Stimulated activated CD8-positive, alpha-beta memory T cell treated with anti-CD3 and anti-CD28 coated beads, Interleukin-4, amount 100 ng/mL, for 24 hours (primary cell): ENCODE results near the gene NBL1.

Experiments used
- DNase-seq: peaks from one replicate; pipeline ENCODE4 v3.0.0-alpha.2; 2020; ENCODE audit warnings: low read depth

NBL1 gene, protein sequence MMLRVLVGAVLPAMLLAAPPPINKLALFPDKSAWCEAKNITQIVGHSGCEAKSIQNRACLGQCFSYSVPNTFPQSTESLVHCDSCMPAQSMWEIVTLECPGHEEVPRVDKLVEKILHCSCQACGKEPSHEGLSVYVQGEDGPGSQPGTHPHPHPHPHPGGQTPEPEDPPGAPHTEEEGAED

DNA sequence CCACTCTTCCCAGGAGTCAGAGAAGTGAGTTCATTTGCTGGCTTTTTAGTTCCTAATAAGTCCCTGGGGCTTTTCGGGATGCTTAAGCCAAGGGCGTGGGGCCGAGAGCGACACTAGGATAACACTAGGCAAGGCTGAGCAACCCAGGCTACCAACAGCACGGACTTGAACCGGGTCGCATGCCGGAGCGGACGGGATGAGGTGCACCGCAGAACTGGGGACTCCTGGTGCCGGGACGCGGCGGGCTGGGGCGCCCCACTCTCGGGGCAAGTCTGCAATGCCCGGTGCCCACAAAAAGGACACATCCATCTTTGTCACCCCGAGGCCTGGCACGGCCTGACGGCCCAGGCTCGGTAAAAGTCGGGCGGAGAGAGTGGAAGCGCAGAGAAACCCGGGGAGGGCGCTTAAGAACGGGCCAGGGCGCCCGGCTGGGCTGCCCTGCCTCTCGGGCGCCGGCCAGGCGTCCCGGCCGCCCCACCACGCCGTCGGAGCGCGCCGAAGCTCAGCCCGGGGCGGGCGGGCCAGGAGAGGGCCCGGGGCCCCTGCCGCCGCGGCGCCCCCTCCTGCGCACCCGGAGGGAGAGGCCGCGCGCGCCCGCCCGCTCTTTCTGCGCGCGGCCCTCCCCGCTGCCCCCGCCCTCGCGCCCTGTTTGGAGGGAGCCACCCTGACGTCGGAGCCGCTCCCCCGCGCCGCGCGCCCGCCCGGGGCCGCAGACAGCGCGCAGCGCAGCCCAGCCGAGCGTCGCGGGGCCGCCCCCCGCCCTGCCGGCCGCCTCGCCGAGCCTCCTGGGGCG lies at the start of gene NBL1:
Gene NBL1, plus strand, starts transcription at position 710 of the 793 bp plus-strand sequence. CDS start 10,720 bp downstream, outside the sequence.
- peak; percentile 64 for DNase-seq

DNA sequence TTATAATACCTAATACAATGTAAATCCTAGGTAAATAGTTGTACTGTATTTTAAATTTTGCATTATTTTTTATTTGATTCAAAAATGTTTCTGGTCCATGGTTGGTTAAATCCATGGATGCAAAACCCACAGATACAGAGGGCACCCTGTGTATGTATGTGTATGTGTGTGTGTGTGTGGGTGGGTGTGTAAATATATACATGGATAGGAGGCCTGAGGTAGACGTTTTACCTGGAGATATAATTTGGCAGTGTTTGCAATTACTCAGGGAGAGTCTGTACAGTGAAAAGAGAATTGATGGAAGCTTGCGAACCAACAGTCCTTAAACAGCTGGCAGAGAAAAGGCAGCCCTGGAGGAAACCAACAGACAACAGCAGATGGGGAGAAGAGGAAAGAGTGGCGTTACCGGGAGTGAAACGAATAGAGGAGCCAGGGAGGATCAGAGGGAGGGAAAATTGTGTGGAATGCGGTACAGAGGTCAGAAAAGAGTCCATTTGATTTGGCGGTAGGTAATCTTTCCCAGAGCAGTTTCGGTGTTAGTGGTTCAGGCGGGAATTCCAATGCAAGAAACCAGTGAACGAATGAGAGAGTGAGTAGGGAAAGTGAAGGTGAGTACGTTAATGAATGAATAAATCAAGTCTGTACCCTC lies 47.9 kb upstream of the NBL1 start:
- DNase-seq = peak; percentile 1

DNA sequence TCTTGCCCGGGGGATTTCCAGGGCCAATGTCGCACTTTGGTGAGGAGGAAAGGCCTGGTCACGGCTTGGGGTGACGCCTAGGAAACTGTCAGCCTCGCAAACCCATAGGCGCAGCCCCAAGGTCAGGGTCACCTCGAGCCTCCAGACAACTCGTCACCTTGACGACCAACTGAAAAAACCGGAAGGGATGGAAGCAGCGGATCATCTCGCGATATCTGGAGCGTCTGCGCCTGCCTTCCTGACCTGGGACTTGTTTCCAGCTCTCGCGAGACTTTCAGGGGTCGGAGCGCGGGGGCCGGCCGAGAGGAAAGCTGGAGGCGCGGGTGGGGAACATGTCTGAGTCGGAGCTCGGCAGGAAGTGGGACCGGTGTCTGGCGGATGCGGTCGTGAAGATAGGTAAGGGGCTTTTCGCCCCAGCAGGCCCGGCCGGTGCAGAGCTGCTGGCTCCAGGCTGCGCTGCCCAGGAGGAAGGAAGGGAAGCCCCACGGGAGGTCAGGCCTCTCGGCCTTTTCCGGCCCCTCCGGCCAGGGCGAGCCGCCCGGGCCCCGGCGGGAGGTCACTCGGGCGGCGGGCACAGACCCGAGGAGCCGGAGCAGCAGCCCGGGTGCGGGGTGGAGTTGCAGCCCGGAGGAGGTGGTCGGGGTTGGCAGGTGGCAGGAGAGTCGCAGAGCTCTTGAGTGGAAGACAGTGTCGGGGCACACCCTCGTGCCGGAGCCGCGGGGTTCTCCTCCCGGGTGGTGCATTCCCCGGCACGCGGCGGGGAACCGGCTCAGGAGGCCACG lies 47.2 kb upstream of the NBL1 start:
- DNase-seq = peak; percentile 94

DNA sequence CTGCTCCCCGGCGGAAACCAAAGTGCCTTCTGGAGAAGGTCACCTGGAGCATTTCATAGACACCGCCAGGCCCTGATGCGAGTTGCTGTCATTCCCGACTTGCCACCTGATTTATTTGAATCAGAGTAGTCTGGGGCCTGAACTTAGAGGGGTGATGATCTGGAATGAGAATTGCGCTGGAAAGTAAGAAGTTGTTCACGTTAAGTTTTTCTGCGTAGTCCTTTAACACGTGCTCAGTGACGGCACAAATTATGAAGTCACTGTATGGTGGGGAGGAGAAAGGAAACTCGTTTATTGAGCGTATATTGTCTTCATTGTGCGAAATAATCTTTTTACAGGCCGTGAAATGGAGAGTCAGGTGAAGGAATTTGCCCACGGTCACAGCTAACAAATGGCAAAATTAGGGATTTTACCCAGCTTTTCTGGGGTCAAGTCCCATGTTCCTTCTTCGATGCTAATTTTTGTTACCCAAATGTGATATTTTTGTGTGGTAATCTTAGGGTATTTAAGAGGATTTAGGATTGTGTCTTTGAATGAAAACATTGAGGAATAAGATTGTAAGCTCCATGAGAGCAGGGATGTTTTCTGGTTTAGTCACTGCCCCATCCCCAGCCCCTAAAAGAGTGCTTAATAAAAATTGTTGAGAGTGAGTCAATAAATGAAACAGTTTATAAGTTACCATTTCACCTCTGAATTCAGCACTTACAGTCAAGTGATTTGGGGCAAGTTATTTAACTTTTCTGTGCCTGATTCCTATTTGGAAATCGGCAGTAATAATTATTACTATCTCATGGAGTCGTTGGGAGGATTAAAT lies 46.4 kb upstream of the NBL1 start:
- no peak for DNase-seq

DNA sequence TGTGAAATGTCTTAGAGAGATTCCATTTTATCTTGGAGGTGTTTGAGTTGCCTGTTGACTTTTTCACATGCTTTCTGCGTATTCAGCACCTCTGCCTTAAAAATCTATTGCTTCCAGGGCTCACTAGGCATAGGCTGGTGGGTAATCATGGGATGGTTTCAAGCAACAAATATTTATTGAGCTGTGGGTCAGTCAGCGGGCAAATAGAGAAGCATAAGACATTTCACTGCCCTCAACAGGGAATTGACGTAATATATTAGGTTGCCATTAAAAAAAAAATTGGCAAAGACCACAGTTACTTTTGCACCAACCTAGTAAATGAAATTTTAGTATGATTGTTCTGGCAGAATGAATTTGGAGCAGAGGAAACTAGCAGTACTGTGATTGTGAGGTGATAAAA lies 44.3 kb upstream of the NBL1 start:
- DNase-seq = no peak

DNA sequence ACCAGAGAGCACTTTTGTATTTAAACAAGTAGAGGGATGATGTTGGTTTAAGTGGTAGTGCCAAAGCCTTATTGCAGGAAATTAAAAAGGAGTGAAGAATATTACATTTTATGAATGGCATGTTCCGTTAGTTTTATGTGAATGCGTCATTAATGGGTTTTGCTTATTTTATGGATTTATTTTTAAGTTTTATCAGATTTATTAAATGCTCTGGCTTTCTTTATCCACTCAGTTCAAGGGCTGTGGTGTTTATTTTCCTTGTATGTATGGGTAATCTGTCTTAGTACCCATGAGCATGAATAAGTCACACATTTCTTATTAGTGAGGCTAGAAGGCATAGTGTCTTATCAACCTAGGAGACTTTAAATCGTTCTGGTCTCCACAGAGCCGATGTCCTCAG lies 41.6 kb upstream of the NBL1 start:
- DNase-seq = no peak

DNA sequence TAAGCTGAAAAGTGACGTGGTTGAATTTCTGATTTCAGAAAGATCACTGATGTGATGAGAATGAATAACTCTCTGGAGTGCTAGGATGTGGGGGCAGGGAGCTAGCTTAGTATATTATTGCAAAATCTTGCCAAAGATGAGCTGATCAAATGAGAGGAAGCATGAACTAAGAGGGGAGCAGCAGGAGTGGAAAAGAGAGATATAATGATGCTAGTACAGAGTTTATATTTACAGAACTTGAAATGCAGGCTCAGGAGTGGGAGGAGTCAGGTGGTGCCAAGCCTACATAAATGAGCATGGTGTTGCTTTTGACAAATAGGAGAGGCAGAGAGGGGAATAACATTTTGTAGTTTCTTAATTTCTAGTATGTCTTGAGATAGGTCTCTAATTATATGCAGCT lies 38.1 kb upstream of the NBL1 start:
- DNase-seq = no peak

DNA sequence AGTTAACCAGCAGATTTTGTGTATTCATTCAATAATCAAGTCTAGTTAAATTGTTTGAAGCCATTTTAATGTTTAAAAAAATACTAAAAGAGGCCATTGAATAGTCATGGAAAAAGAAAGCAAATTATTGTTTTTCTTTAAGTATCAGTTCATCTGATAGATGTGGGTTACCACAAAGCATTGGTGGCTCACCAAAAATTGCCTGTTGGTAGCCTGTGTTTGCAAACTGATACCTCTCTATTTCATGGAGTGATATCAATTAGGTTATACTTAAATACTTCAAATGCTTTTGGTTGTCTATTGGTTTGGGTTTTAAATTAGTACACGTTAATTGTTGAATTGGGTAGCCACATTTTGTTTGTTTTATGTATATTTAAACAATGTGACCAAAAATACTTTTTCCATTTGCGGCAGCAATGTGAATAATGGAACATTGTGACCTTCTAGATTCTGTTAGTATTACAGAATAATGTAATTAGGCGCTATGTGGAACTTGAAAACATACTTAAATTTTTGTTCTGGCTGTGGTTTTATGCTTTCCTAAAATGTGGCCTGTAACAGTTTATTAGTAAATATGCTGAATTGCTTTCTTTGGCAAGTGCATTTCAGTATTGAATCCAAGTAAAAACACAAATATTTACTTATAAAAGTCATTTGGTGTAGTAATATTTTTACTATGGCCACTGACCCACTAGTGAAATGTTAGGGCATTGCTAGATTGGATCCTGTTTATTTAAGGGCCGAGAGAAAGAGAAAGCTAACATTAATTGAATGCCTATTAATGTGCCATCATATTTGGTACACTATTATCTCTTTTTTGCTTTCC lies 37.1 kb upstream of the NBL1 start:
- peak; percentile 15 for DNase-seq

DNA sequence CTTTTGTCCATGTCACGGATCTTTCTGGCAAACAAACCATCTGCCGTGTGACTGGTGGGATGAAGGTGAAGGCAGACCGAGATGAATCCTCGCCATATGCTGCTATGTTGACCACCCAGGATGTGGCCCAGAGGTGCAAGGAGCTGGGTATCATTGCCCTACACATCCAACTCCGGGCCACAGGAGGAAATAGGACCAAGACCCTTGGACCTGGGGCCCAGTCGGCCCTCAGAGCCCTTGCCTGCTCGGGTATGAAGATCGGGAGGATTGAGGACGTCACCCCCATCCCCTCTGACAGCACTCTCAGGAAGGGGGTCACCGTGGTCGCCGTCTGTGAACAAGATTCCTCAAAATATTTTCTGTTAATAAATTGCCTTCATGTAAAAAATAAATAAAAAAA lies 35.9 kb upstream of the NBL1 start:
- no peak for DNase-seq

DNA sequence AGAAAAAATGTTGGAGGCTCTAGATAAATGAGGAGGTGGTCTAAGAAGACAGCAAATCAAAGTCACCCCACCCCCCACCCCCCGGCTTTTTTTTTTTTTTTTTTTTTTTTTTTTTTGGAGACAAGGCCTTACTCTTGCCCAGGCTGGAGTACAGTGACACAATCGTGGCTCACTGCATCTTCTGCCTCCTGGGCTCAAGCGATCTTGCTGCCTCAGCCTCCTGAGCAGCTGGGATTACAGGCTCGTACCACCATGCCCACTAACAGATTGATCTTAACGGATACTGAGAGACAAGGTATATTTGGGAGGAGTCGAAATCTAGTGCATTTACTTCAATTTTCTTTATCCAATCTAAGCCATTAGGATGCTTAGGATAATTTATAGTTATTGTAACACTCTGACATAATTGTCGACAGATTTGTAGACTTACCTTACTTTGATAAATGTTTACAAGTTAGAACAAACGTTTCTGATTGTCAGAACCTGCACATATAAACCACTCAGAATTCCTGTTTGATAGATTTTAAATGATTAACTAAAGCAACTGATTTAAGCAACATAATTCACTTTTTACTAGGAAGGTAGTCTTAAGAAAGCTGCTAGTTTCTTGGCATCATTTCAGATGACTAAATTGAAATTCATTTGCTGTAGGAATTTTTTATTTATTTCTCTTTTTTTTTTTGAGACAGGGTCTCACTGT lies 33.7 kb upstream of the NBL1 start:
- no peak for DNase-seq

DNA sequence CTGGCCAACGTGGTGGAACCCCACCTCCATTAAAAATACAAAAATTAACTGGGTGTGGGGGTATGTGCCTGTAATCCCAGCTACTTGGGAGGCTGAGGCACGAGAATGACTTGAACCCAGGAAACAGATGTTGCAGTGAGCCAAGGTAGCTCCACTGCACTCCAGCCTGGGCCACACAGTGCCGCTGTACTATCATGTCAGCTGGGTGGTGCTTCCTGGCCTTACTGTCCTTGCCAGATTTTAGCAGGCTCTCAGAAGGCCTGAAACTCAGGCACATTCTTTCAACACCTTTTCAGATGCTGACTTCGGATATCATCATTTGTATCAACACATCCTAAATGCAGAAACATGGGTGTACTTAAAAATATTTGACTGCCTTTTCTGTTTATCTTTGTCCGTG lies 31.6 kb upstream of the NBL1 start:
- no peak for DNase-seq

DNA sequence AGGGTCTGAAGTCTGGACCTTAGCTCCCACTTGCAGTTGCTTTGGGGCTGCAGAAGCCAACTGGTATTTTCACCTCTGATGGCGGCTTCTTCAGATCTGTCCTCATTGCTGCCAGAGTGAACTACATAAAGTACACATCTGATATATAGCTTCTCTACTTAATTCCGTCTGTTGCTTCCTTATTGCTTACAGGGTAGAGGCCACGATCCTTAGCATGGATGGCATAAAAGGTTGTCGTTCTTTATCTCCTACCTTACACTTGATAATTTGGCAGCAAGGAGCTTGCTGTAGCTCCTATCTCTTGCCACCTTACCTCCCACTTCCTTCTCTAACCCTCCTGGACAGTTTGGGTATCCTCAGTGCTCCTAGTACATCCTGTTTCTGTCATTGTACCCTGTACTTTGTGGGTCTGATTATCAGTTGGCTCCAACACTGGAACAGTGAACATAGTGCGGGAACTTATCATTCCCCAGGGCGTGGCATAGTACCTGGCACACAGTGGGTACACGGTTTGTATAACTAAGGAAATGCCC lies 30.9 kb upstream of the NBL1 start:
- DNase-seq = no peak

DNA sequence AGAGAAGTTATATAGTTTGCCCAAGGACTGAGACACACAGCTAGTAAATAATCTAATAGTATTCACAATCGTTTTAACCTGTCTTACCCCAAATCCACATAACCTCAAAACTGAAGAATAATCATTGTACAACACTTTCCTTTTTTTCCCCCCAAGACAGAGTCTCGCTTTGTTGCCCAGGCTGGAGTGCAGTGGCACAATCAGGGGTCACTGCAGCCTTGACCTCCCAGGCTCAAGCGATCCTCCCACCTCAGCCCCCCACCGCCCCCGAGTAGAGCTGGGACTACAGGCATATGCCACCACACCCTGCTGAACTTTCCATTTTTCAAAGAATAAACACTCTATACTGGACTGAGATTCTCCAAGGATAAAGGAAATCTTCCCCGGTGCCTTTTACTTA lies 28.7 kb upstream of the NBL1 start:
- DNase-seq = no peak

DNA sequence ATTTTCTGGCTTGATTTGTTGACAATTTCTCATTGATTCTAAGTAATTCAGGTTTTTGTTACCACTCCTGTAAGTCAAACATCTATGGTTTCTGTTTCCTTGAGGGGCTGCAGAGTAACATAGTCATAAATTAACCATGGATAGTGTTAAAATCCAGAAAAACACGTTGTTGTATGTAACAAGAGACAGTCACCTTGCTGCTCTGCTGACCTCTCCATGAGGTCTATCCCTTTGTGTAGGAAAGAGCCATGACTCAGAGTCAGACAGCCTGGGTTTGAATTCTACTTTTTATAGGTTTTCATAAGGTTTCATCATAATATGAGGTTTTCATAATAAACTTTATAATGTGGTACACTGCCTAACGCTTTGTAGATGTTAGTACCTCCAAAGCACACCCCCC lies 27.6 kb upstream of the NBL1 start:
- no peak for DNase-seq

DNA sequence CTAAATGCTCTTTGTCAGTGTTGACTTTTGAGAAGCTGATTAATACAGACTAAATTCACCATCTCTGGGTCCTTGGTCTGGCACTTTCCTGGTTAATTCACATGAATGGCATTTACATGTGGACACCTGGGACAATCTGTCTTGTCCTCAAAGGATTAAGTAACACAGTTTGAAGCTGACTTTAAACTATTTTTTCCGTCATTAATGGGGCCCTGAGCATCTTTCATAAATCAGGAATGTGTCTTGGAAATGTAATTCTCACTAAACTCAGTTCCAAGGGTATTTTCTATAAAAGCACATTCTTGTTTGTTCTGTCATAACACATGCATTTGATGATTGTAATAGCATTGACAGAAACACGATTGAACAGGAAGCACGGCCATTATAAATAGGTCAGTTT lies 26.7 kb upstream of the NBL1 start:
- DNase-seq = no peak

DNA sequence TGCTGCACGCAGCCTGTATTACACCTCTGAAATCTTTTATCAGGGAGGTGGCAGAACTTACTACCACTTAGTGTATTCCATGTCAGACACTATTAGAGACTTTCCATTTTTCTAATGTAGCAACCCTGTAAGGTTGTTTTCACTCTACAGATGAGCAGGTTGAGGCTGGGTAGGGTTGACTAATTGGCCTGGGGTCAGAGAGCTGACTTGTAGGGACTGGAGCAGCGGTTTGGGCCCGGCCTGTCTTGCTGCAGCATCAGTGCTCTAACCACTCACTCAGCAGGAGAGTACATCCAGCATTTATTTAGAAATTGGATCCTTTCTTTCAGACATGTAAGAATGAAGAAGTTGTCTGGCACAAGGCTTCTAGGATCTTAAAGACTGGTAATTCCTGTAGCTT lies 25.7 kb upstream of the NBL1 start:
- no peak for DNase-seq

DNA sequence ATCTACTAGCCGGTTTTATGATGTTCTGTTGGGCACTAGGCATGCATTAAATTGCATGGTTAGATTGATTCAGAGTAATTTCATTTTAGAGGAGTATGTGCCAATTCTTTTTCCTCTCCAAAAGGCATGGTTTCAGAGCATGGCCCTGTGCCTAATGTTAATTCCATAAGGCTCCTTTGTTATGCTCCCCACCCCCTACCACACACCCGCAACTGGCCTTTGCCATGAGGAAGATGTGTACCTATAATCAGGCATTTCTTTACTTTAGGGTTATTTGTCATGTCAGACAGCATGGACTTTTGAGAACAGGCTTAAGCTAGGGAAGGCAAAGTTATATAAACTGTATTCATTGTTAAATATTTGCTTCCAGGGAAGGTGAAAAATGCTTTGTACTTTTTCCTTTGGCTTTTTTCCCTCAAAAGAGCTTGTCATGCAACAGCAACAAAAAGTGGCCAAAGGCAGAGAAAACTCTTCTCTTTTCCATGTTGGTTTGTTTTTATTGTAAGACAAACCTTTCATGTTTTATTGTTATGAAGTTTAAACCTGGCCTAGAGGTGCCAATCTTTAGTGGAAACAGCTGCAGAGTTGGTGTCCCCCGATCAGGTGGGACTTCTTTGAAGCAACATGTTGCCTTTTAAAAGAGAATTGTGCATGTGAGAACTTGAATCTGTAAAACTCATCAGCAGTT lies 24.3 kb upstream of the NBL1 start:
- DNase-seq = no peak

DNA sequence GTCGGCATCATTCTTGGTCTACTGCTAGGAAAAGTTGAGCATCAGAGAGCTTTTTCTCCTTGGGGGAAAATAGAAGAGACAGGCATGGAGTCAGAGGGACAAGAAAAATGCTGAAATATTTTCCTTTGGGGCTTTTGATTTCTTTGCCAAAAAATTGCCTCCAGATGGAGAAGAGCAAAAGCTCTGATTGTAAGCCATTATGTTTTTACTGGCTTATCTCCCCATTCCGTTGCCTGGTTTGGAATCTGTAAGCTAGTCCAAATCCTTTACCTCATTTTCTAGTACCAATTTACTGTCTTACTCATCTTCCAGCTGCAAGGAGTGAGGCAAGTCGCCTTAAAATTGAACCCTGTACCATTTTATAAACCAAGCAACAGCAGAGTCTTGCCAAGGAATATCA lies 23.3 kb upstream of the NBL1 start:
- no peak for DNase-seq

DNA sequence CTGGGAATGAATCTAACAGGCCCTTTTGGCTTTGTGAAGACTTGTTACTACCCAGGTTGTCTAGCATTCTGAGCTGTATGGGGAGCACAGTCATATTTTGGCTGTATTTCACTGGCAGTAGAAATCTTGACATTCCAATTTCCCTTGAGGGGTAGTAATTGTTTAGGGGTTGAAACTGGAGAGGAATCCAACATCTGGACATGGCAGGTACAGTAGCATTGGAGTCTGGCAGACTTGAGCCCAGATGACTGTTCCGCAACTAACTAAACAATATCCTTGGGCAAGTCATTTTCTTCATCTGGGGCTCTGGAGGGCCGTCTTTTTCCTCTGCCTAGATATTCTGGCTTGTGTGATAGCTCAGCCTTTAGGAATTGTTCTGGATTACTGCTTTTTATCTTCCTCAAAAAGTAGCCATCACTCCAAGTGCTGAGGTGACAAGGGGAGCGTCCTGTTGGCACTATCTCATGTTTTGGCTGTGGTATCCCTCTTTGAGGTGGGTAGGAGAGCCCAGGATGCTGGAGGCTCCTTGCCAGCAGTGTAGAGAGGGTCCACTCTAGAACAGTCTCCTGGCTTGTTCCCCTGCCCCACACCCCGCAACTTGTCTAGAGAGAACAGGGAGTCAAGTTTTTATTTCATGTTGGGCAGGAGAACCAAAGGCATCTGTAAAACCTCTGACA lies 22.7 kb upstream of the NBL1 start:
- DNase-seq = no peak
